ENCODE results near the gene SCNN1A.
"Not testable (repeated sequence)": the region's sequence is repeated elsewhere in the genome, so short reads cannot be mapped to it uniquely, and the experiment has no call there.

Gene SCNN1A

GRCh38 chr12:6340032-6340638 is 35.2 kb downstream of the SCNN1A start:
- Histone ChIP-seq H3K9me3 (ENCODE audit: control insufficient read depth, low read length) (no peaks in the 10 kb centered on the region), H3K4me1 (peaks cover 62% of the 10 kb centered on the region), H3K4me2 (ENCODE audit: low read length) (peak overlapping the region; percentile 99)

GRCh38 chr12:6338955-6339354 is 36.4 kb downstream of the SCNN1A start:
- Histone ChIP-seq H3K27me3 (ENCODE audit: control insufficient read depth, insufficient read depth, low read length) (no peaks in the 10 kb centered on the region), H3K9me3 (ENCODE audit: control insufficient read depth, low read length) (no peaks in the 10 kb centered on the region), H3K27ac (peak overlapping the region; percentile 100), H3K79me2 (peaks cover 65% of the 10 kb centered on the region), H3K4me2 (ENCODE audit: low read length) (peak overlapping the region; percentile 99), H3K4me1 (peaks cover 67% of the 10 kb centered on the region), H3K9ac (no peak overlapping the region), H2AFZ (no peak overlapping the region), H3K4me3 (ENCODE audit: low read depth, low read length) (peak overlapping the region; percentile 89), H3K36me3 (ENCODE audit: control insufficient read depth, insufficient read depth, low read length) (no peaks in the 10 kb centered on the region)
- TF ChIP-seq CTCF (IDR thresholded peaks at IDR 0.05), result no peak

More at GRCh38 chr12:6340032-6340638, 35.2 kb downstream of the SCNN1A start:
- Histone ChIP-seq H3K79me2 (peaks cover 61% of the 10 kb centered on the region), H3K27ac (peak overlapping the region; percentile 100), H2AFZ (no peak overlapping the region), H3K9ac (peak overlapping the region; percentile 100), H3K4me3 (ENCODE audit: low read depth, low read length) (peak overlapping the region; percentile 89), H3K36me3 (ENCODE audit: control insufficient read depth, insufficient read depth, low read length) (no peaks in the 10 kb centered on the region), H3K27me3 (ENCODE audit: control insufficient read depth, insufficient read depth, low read length) (no peaks in the 10 kb centered on the region)
- TF ChIP-seq CTCF (IDR thresholded peaks at IDR 0.05), result no peak

- not testable (repeated sequence) for H3K4me3 ChIP-seq (ENCODE audit: low read depth, low read length)
- peaks cover 63% of the 10 kb centered on the region for H3K4me1 ChIP-seq
Measured at GRCh38 chr12:6338536-6338935, 36.8 kb downstream of the SCNN1A start.

GRCh38 chr12:6337958-6338433 is 37.4 kb downstream of the SCNN1A start:
- Histone ChIP-seq H3K79me2 (peaks cover 72% of the 10 kb centered on the region), H3K36me3 (ENCODE audit: control insufficient read depth, insufficient read depth, low read length) (no peaks in the 10 kb centered on the region), H3K27me3 (ENCODE audit: control insufficient read depth, insufficient read depth, low read length) (no peaks in the 10 kb centered on the region), H3K9ac (no peak overlapping the region), H3K4me3 (ENCODE audit: low read depth, low read length) (no peak overlapping the region), H3K9me3 (ENCODE audit: control insufficient read depth, low read length) (no peaks in the 10 kb centered on the region), H3K4me1 (peaks cover 59% of the 10 kb centered on the region), H3K4me2 (ENCODE audit: low read length) (peak overlapping the region; percentile 72), H2AFZ (no peak overlapping the region), H3K27ac (peak overlapping the region; percentile 99)
- TF ChIP-seq CTCF (IDR thresholded peaks at IDR 0.05), result no peak

More at GRCh38 chr12:6338536-6338935, 36.8 kb downstream of the SCNN1A start:
- not testable (repeated sequence) for H3K36me3 ChIP-seq (ENCODE audit: control insufficient read depth, insufficient read depth, low read length); H2AFZ ChIP-seq; H3K9ac ChIP-seq; H3K9me3 ChIP-seq (ENCODE audit: control insufficient read depth, low read length); H3K27me3 ChIP-seq (ENCODE audit: control insufficient read depth, insufficient read depth, low read length)
- Histone ChIP-seq H3K79me2 (peaks cover 70% of the 10 kb centered on the region), H3K27ac (peak overlapping the region; percentile 100), H3K4me2 (ENCODE audit: low read length) (peak overlapping the region; percentile 72)

- H3K27ac ChIP-seq, result peak overlapping the region; percentile 99
- H3K79me2 ChIP-seq, result peaks cover 71% of the 10 kb centered on the region
- H3K4me3 ChIP-seq (ENCODE audit: low read depth, low read length), result peak overlapping the region; percentile 44
- H3K9ac ChIP-seq, result no peak overlapping the region
- H3K27me3 ChIP-seq (ENCODE audit: control insufficient read depth, insufficient read depth, low read length), result no peaks in the 10 kb centered on the region
- H3K4me2 ChIP-seq (ENCODE audit: low read length), result peak overlapping the region; percentile 72
- H3K36me3 ChIP-seq (ENCODE audit: control insufficient read depth, insufficient read depth, low read length), result no peaks in the 10 kb centered on the region
- no peaks in the 10 kb centered on the region for H3K9me3 ChIP-seq (ENCODE audit: control insufficient read depth, low read length)
- no peak for TF ChIP-seq CTCF (IDR thresholded peaks at IDR 0.05)
- H3K4me1 ChIP-seq, result peaks cover 51% of the 10 kb centered on the region
- H2AFZ ChIP-seq, result no peak overlapping the region
Measured at GRCh38 chr12:6336889-6337853, 38.2 kb downstream of the SCNN1A start.

Measured in parathyroid adenoma (tissue), 2 donors.